NCI-H1417 treated with DMSO at 0.1 percent for 48 hours (cell line): Measurements from ENCODE around the gene RPL31.
"Not testable (repeated sequence)": the region's sequence is repeated elsewhere in the genome, so short reads cannot be mapped to it uniquely, and the experiment has no call there.

Experiments used
- DNase-seq: peaks from one replicate; lab custom pipeline; 2025; lab: John Stamatoyannopoulos, UW

Gene RPL31

GRCh38 chr2:101026923-101027469 lies 24.9 kb downstream of the RPL31 start:
- DNase-seq: no peak

GRCh38 chr2:101027852-101028251 lies 25.8 kb downstream of the RPL31 start:
- no peak for DNase-seq

GRCh38 chr2:101030866-101031554 lies 28.9 kb downstream of the RPL31 start:
- no peak for DNase-seq

- DNase-seq: no peak
Observed at GRCh38 chr2:101032084-101032776, 30.1 kb downstream of the RPL31 start.

GRCh38 chr2:101036562-101036961 lies 34.5 kb downstream of the RPL31 start:
- no peak for DNase-seq

GRCh38 chr2:101037161-101037755 lies 35.2 kb downstream of the RPL31 start:
- no peak for DNase-seq

GRCh38 chr2:101038455-101039255 lies 36.6 kb downstream of the RPL31 start:
- no peak for DNase-seq

GRCh38 chr2:101040072-101040471 lies 38.0 kb downstream of the RPL31 start:
- no peak for DNase-seq

- no peak for DNase-seq
Observed at GRCh38 chr2:101040761-101041160, 38.7 kb downstream of the RPL31 start.

- no peak for DNase-seq
Observed at GRCh38 chr2:101041413-101041812, 39.3 kb downstream of the RPL31 start.

GRCh38 chr2:101045330-101045729 lies 43.2 kb downstream of the RPL31 start:
- no peak for DNase-seq

GRCh38 chr2:101047075-101047766 lies 45.1 kb downstream of the RPL31 start:
- no peak for DNase-seq

GRCh38 chr2:101047774-101048173 lies 45.7 kb downstream of the RPL31 start:
- no peak for DNase-seq

GRCh38 chr2:101048756-101049155 lies 46.7 kb downstream of the RPL31 start:
- no peak for DNase-seq

GRCh38 chr2:101050886-101051285 lies 48.8 kb downstream of the RPL31 start:
- not testable (repeated sequence) for DNase-seq

GRCh38 chr2:101052147-101052546 lies 50.1 kb downstream of the RPL31 start:
- no peak for DNase-seq

GRCh38 chr2:101053117-101053516 lies 51.0 kb downstream of the RPL31 start:
- no peak for DNase-seq
